HCT116 (cell line): ENCODE results near the gene BCAS4. TPM values are rescaled to one million over a fixed set of nuclear protein-coding genes. Genes with fewer than 3 reads are reported as not detected.
A peak's percentile ranks its signal among the peaks of the same experiment; 100 is the strongest.

Experiments used
- ATAC-seq: fragments of 200-7000 bp; cut with Tn5 transposase; 2 replicates; pipeline ENCODE4 v1.9.1; 2020; ENCODE audit warnings: mild to moderate bottlenecking, moderate library complexity
- BruUV-seq: library from RNA; stranded (reverse); fragments of 400-500 nt; replicated peaks from 2 replicates; lab custom pipeline; 2021; lab: Mats Ljungman, UMichigan
- CTCF ChIA-PET: fragments of 300-600 bp; sonication (Branson Sonifier 250); formaldehyde crosslinking; loops from one replicate; lab custom pipeline; 2021; ENCODE audit warnings: antibody characterized with exemption; lab: Charles Lee
- POLR2A ChIA-PET: fragments of 300-600, 350-600 bp; sonication (Branson Sonifier 250); formaldehyde crosslinking; loops from one replicate; lab custom pipeline; 2021; ENCODE audit warnings: antibody characterized with exemption; lab: Charles Lee
- RAD21 ChIA-PET, 2 experiments: fragments of 300-600 bp; sonication (Branson Sonifier 250); formaldehyde crosslinking; loops; one replicate each; lab custom pipeline; 2023; ENCODE audit warnings: low total read pairs in 2 of 2; ENCODE audit not compliant: uncharacterized antibody in 2 of 2, unreplicated experiment in 2 of 2, low non-redundant PET in 1 of 2; lab: Charles Lee
- DNase-seq: peaks from one replicate; pipeline ENCODE4 v3.0.0-alpha.2; 2010; ENCODE audit warnings: low read depth, low spot score
- H2AFZ ChIP-seq: fragments of 200-600 bp; shearing (Covaris generic), sonication (generic); 2 replicates; pipeline ENCODE4 v1.6.1; 2017; ENCODE audit warnings: low read depth, mixed run types, mixed read lengths, antibody characterized with exemption, low read length; ENCODE audit not compliant: poor library complexity, severe bottlenecking
- H3K27ac ChIP-seq: 2 replicates; pipeline ENCODE4 v1.5.1; 2012; ENCODE audit warnings: low read depth, low read length
- H3K27me3 ChIP-seq: fragments of 200-600 bp; sonication (generic); 2 replicates; pipeline ENCODE4 v1.6.1; 2016; ENCODE audit warnings: mixed run types, low read length, mixed read lengths; ENCODE audit not compliant: insufficient read depth
- H3K36me3 ChIP-seq, 2 experiments: fragments of 200-500 bp in 1 of 2; fragments of 200-600 bp in 1 of 2; sonication (Bioruptor generic) in 1 of 2; sonication (generic) in 1 of 2; 2 replicates each; pipeline versions ENCODE4 v1.5.1 to v1.6.1; 2014 to 2016; ENCODE audit warnings: low read length in 2 of 2, inconsistent platforms in 1 of 2, mixed read lengths in 1 of 2, mixed run types in 1 of 2; ENCODE audit not compliant: insufficient read depth in 2 of 2, control insufficient read depth in 1 of 2
- H3K4me1 ChIP-seq, 2 experiments: fragments of 200-600 bp in 1 of 2; sonication (generic) in 1 of 2; 2 replicates each; pipeline versions ENCODE4 v1.5.1 to v1.6.1; 2012 to 2017; ENCODE audit warnings: low read length in 2 of 2, inconsistent platforms in 1 of 2, mild to moderate bottlenecking in 1 of 2, mixed read lengths in 1 of 2, mixed run types in 1 of 2, moderate library complexity in 1 of 2; ENCODE audit not compliant: insufficient read depth in 2 of 2, control insufficient read depth in 1 of 2
- H3K4me2 ChIP-seq: fragments of 200-600 bp; sonication (generic); 2 replicates; pipeline ENCODE4 v1.6.1; 2017; ENCODE audit warnings: mixed run types, low read length, mixed read lengths
- H3K4me3 ChIP-seq, 2 experiments: fragments of 200-600 bp in 1 of 2; sonication (generic) in 1 of 2; replicated peaks in 1 of 2; 2 replicates each; pipeline ENCODE4 v1.5.1; 2011 to 2016; ENCODE audit warnings: low read length in 2 of 2, control low read depth in 1 of 2, low read depth in 1 of 2, mild to moderate bottlenecking in 1 of 2, mixed read lengths in 1 of 2, mixed run types in 1 of 2
- H3K79me2 ChIP-seq: fragments of 200-600 bp; sonication (generic); 2 replicates; pipeline ENCODE4 v1.6.1; 2017; ENCODE audit warnings: mild to moderate bottlenecking, mixed run types, low read length, moderate library complexity, mixed read lengths; ENCODE audit not compliant: insufficient read depth
- H3K9ac ChIP-seq: fragments of 200-600 bp; sonication (generic); 2 replicates; pipeline ENCODE4 v1.6.1; 2016; ENCODE audit warnings: low read length, mixed read lengths
- H3K9me2 ChIP-seq: fragments of 200-600 bp; sonication (generic), shearing (Covaris generic); 2 replicates; pipeline ENCODE4 v1.6.1; 2017; ENCODE audit warnings: mixed run types, mild to moderate bottlenecking, moderate library complexity; ENCODE audit not compliant: insufficient read depth
- H3K9me3 ChIP-seq, 2 experiments: fragments of 200-500 bp in 1 of 2; fragments of 200-600 bp in 1 of 2; sonication (Bioruptor generic) in 1 of 2; sonication (generic) in 1 of 2; 2 replicates each; pipeline ENCODE4 v1.6.1; 2014 to 2017; ENCODE audit warnings: low read length in 2 of 2, mixed read lengths in 2 of 2, inconsistent platforms in 1 of 2, low read depth in 1 of 2, mild to moderate bottlenecking in 1 of 2, mixed run types in 1 of 2, moderate library complexity in 1 of 2; ENCODE audit not compliant: control insufficient read depth in 1 of 2, insufficient read depth in 1 of 2
- H4K20me1 ChIP-seq: fragments of 200-600 bp; sonication (generic), shearing (Covaris generic); 2 replicates; pipeline ENCODE4 v1.6.1; 2017; ENCODE audit warnings: mixed run types, mild to moderate bottlenecking, moderate library complexity; ENCODE audit not compliant: insufficient read depth
- CEBPB ChIP-seq: IDR thresholded peaks from 2 replicates; pipeline ENCODE4 v1.6.1; 2012; ENCODE audit warnings: low read depth
- ELF1 ChIP-seq: IDR thresholded peaks from 2 replicates; pipeline ENCODE4 v1.6.1; 2012; ENCODE audit warnings: low read depth, borderline replicate concordance
- EZH2phosphoT487 ChIP-seq: fragments of 200-600 bp; IDR thresholded peaks from 2 replicates; pipeline ENCODE4 v1.6.1; 2018; ENCODE audit warnings: antibody characterized with exemption, borderline replicate concordance
- FOSL1 ChIP-seq: IDR thresholded peaks from 2 replicates; pipeline ENCODE4 v1.6.1; 2012; ENCODE audit warnings: low read depth
- POLR2A ChIP-seq: IDR thresholded peaks from 2 replicates; pipeline ENCODE4 v1.7.0; 2011; ENCODE audit warnings: borderline replicate concordance; ENCODE audit not compliant: insufficient read depth, insufficient read length; ENCODE audit errors: extremely low read depth
- POLR2AphosphoS5 ChIP-seq: IDR thresholded peaks from 2 replicates; pipeline ENCODE4 v1.6.1; 2011; ENCODE audit warnings: mild to moderate bottlenecking, low read depth, low read length, moderate library complexity
- RAD21 ChIP-seq: IDR thresholded peaks from 2 replicates; pipeline ENCODE4 v1.6.1; 2012; ENCODE audit warnings: low read depth, mild to moderate bottlenecking
- SP1 ChIP-seq: IDR thresholded peaks from 2 replicates; pipeline ENCODE4 v1.6.1; 2012; ENCODE audit warnings: low read depth
- SRF ChIP-seq: IDR thresholded peaks from 2 replicates; pipeline ENCODE4 v1.6.1; 2012; ENCODE audit warnings: low read depth
- TCF7L2 ChIP-seq: IDR thresholded peaks from 2 replicates; pipeline ENCODE4 v1.7.0; 2011; ENCODE audit warnings: borderline replicate concordance, inconsistent platforms; ENCODE audit not compliant: insufficient read depth, insufficient read length; ENCODE audit errors: extremely low read depth
- YY1 ChIP-seq: IDR thresholded peaks from 2 replicates; pipeline ENCODE4 v1.6.1; 2011; ENCODE audit warnings: low read length, low read depth, moderate library complexity, mild to moderate bottlenecking; ENCODE audit not compliant: insufficient replicate concordance; ENCODE audit errors: extremely low read depth
- ZNF274 ChIP-seq: fragments of 200-500 bp; sonication (Bioruptor generic); IDR thresholded peaks from 2 replicates; pipeline ENCODE4 v1.6.1; 2014; ENCODE audit warnings: mild to moderate bottlenecking, low read depth, low read length, inconsistent platforms
- intact Hi-C: fragments of 100-400 bp; cut with micrococcal nuclease; formaldehyde crosslinking; loops from 2 replicates; pipeline ENCODE4 v1.10.0; 2022
- total RNA-seq: library from RNA; stranded (reverse); gene quantifications from one replicate; pipeline ENCODE4 v1.2.1, GENCODE V29; 2021; ENCODE audit not compliant: unreplicated experiment
- TF ChIP-seq, protein P1 (sequence below): IDR thresholded peaks from 2 replicates; pipeline ENCODE4 v1.6.1; 2012
- TF ChIP-seq, protein P2 (sequence below), 3 experiments: fragments of 200-600 bp in 1 of 3; sonication (generic) in 1 of 3; IDR thresholded peaks in 2 of 3; conservative IDR thresholded peaks in 1 of 3; 2 replicates each; pipeline ENCODE4 v1.5.1; 2012 to 2017; ENCODE audit warnings: low read depth in 2 of 3, low read length in 2 of 3, antibody characterized with exemption in 1 of 3, borderline replicate concordance in 1 of 3, control low read depth in 1 of 3, mild to moderate bottlenecking in 1 of 3, mixed read lengths in 1 of 3, mixed run types in 1 of 3, moderate library complexity in 1 of 3; ENCODE audit not compliant: insufficient read depth in 1 of 3
- TF ChIP-seq, protein P3 (sequence below): IDR thresholded peaks from 2 replicates; pipeline ENCODE4 v1.6.1; 2011; ENCODE audit warnings: mild to moderate bottlenecking, low read length, moderate library complexity; ENCODE audit not compliant: insufficient replicate concordance; ENCODE audit errors: extremely low read depth

Gene BCAS4
- total RNA-seq, 1 experiment from 2014 or later = 18.9 TPM

DNA sequence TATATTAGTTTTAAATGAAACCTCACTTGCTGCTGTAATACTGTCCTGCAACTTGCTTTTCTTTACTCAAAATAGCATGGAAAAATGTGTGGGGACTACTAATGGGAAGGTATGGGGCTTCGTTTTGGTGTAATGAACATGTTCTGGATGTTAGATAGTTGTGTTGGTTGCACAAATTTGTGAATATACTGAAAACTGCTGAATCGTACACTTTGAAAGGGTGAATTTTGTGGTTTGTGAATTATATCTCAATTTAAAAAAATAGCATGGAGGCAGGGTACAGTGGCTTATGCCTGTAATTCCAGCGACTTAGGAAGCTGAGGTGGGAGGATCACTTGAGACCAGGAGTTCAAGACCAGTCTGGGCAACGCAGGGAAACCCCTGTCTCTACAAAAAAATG is 2.3 kb downstream of the BCAS4 start:
- ATAC-seq = no peak
- Histone ChIP-seq H3K4me1 (peaks cover 4 to 24% of the 10 kb centered on the region in 2 experiments; a peak in 3 of 4 replicates), H3K27me3 (no peaks in the 10 kb centered on the region), H3K4me3 (no peak overlapping the region), H3K27ac (no peak overlapping the region), H3K9me3 (no peaks in the 10 kb centered on the region), H3K9ac (no peak overlapping the region), H3K79me2 (no peaks in the 10 kb centered on the region), H3K4me2 (no peak overlapping the region), H3K36me3 (no peaks in the 10 kb centered on the region), H2AFZ (no peak overlapping the region), H3K9me2 (no peaks in the 10 kb centered on the region), H4K20me1 (no peaks in the 10 kb centered on the region)
- intact Hi-C loops = no loop called here
- DNase-seq = no peak
- TSS peak; percentile 64 for BruUV-seq
- ChIA-PET RAD21 (no interaction called here), CTCF (no interaction called here), POLR2A (no interaction called here)
- TF ChIP-seq, protein P1, sequence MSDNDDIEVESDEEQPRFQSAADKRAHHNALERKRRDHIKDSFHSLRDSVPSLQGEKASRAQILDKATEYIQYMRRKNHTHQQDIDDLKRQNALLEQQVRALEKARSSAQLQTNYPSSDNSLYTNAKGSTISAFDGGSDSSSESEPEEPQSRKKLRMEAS = no peak
- TF ChIP-seq CEBPB (no peak), TCF7L2 (no peak), ELF1 (no peak), POLR2AphosphoS5 (no peak), FOSL1 (no peak), EZH2phosphoT487 (no peak), SRF (no peak), YY1 (no peak), ZNF274 (no peak), RAD21 (no peak), SP1 (no peak), POLR2A (no peak)
- TF ChIP-seq, protein P2, sequence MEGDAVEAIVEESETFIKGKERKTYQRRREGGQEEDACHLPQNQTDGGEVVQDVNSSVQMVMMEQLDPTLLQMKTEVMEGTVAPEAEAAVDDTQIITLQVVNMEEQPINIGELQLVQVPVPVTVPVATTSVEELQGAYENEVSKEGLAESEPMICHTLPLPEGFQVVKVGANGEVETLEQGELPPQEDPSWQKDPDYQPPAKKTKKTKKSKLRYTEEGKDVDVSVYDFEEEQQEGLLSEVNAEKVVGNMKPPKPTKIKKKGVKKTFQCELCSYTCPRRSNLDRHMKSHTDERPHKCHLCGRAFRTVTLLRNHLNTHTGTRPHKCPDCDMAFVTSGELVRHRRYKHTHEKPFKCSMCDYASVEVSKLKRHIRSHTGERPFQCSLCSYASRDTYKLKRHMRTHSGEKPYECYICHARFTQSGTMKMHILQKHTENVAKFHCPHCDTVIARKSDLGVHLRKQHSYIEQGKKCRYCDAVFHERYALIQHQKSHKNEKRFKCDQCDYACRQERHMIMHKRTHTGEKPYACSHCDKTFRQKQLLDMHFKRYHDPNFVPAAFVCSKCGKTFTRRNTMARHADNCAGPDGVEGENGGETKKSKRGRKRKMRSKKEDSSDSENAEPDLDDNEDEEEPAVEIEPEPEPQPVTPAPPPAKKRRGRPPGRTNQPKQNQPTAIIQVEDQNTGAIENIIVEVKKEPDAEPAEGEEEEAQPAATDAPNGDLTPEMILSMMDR (IDR thresholded peaks at IDR 0.05 in 2 of 3, conservative IDR thresholded peaks at IDR 0.05 in 1 of 3; ENCODE audit: borderline replicate concordance in 1 of 3, insufficient read depth in 1 of 3, low read depth in 2 of 3, low read length in 2 of 3) = no peak
- TF ChIP-seq, protein P3, sequence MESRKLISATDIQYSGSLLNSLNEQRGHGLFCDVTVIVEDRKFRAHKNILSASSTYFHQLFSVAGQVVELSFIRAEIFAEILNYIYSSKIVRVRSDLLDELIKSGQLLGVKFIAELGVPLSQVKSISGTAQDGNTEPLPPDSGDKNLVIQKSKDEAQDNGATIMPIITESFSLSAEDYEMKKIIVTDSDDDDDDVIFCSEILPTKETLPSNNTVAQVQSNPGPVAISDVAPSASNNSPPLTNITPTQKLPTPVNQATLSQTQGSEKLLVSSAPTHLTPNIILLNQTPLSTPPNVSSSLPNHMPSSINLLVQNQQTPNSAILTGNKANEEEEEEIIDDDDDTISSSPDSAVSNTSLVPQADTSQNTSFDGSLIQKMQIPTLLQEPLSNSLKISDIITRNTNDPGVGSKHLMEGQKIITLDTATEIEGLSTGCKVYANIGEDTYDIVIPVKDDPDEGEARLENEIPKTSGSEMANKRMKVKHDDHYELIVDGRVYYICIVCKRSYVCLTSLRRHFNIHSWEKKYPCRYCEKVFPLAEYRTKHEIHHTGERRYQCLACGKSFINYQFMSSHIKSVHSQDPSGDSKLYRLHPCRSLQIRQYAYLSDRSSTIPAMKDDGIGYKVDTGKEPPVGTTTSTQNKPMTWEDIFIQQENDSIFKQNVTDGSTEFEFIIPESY = no peak
